Measurements from ENCODE around the gene GGTLC1.

The GGTLC1 gene

GRCh38 chr20:23946206-23946605 is 42.4 kb downstream of the GGTLC1 start:
- no peak for TF ChIP-seq CTCF (IDR thresholded peaks at IDR 0.05; ENCODE audit: low read depth, low read length)
- TF ChIP-seq MAX (IDR thresholded peaks at IDR 0.05; ENCODE audit: low read depth, low read length), result no peak
- TF ChIP-seq POLR2A (IDR thresholded peaks at IDR 0.05; ENCODE audit: extremely low read depth, insufficient read length), result no peak
- H3K4me3 ChIP-seq (ENCODE audit: low read depth, low read length), result no peak overlapping the region
- DNase-seq (ENCODE audit: low read depth), result no peak

- TF ChIP-seq MYC (IDR thresholded peaks at IDR 0.05; ENCODE audit: low read depth, low read length) (no peak), POLR2A (IDR thresholded peaks at IDR 0.05; ENCODE audit: extremely low read depth, insufficient read length) (no peak), CTCF (IDR thresholded peaks at IDR 0.05; ENCODE audit: low read depth, low read length) (no peak), MAX (IDR thresholded peaks at IDR 0.05; ENCODE audit: low read depth, low read length) (no peak)
- no peak for DNase-seq (ENCODE audit: low read depth)
- H3K4me3 ChIP-seq (ENCODE audit: low read depth, low read length), result no peak overlapping the region
Observed at GRCh38 chr20:23943304-23943703, 45.3 kb downstream of the GGTLC1 start.

- H3K4me3 ChIP-seq (ENCODE audit: low read depth, low read length), result no peak overlapping the region
- DNase-seq (ENCODE audit: low read depth), result no peak
- no peak for TF ChIP-seq POLR2A (IDR thresholded peaks at IDR 0.05; ENCODE audit: extremely low read depth, insufficient read length)
- TF ChIP-seq MYC (IDR thresholded peaks at IDR 0.05; ENCODE audit: low read depth, low read length), result no peak
- TF ChIP-seq MAX (IDR thresholded peaks at IDR 0.05; ENCODE audit: low read depth, low read length), result no peak
- TF ChIP-seq CTCF (IDR thresholded peaks at IDR 0.05; ENCODE audit: low read depth, low read length), result no peak
Observed at GRCh38 chr20:23939641-23940040, 48.9 kb downstream of the GGTLC1 start.

- no peak overlapping the region for H3K4me3 ChIP-seq (ENCODE audit: low read depth, low read length)
- DNase-seq (ENCODE audit: low read depth), result no peak
- TF ChIP-seq MAX (IDR thresholded peaks at IDR 0.05; ENCODE audit: low read depth, low read length) (no peak), MYC (IDR thresholded peaks at IDR 0.05; ENCODE audit: low read depth, low read length) (no peak), POLR2A (IDR thresholded peaks at IDR 0.05; ENCODE audit: extremely low read depth, insufficient read length) (no peak), CTCF (IDR thresholded peaks at IDR 0.05; ENCODE audit: low read depth, low read length) (no peak)
Observed at GRCh38 chr20:23939063-23939462, 49.5 kb downstream of the GGTLC1 start.

- no peak overlapping the region for H3K4me3 ChIP-seq (ENCODE audit: low read depth, low read length)
- no peak for TF ChIP-seq MAX (IDR thresholded peaks at IDR 0.05; ENCODE audit: low read depth, low read length)
- no peak for TF ChIP-seq POLR2A (IDR thresholded peaks at IDR 0.05; ENCODE audit: extremely low read depth, insufficient read length)
- no peak for TF ChIP-seq MYC (IDR thresholded peaks at IDR 0.05; ENCODE audit: low read depth, low read length)
- no peak for TF ChIP-seq CTCF (IDR thresholded peaks at IDR 0.05; ENCODE audit: low read depth, low read length)
- DNase-seq (ENCODE audit: low read depth), result no peak
Observed at GRCh38 chr20:23938118-23938438, 50.5 kb downstream of the GGTLC1 start.
